H1 (cell line): ENCODE measurements around the gene EXD3. TPM values are rescaled to one million over a fixed set of nuclear protein-coding genes. Genes with fewer than 3 reads are reported as not detected.

Experiments
- CTCF ChIA-PET: fragments of 300-600 bp; sonication (Branson Sonifier 250); formaldehyde crosslinking; loops from one replicate; lab custom pipeline; 2021; ENCODE audit not compliant: partially characterized antibody; lab: Charles Lee
- POLR2A ChIA-PET: fragments of 300-600 bp; sonication (Branson Sonifier 250); formaldehyde crosslinking; loops from one replicate; lab custom pipeline; 2021; ENCODE audit warnings: inconsistent platforms; ENCODE audit not compliant: partially characterized antibody; lab: Charles Lee
- DNase-seq, 2 experiments: peaks; one replicate each; pipeline versions ENCODE4 v3.0.0 to v3.0.0-alpha.2; 2010 to 2022; ENCODE audit warnings: low spot score in 2 of 2, low read depth in 1 of 2, mixed read lengths in 1 of 2
- FAIRE-seq: peaks from 2 replicates; lab custom pipeline; 2011; peaks lifted over from hg19 to GRCh38; lab: Jason Lieb, UNC
- H2AFZ ChIP-seq: 2 replicates; pipeline ENCODE4 v1.8.1; 2012; ENCODE audit warnings: low read length, inconsistent platforms
- H2AK5ac ChIP-seq: 2 replicates; pipeline ENCODE4 v1.6.1; 2013; ENCODE audit warnings: low read depth, low read length
- H2BK120ac ChIP-seq: replicated peaks from 2 replicates; pipeline ENCODE3; 2013; ENCODE audit warnings: low read depth, low read length, inconsistent platforms
- H2BK12ac ChIP-seq: 2 replicates; pipeline ENCODE4 v1.6.1; 2013; ENCODE audit warnings: low read depth, low read length
- H2BK15ac ChIP-seq: 2 replicates; pipeline ENCODE4 v1.6.1; 2013; ENCODE audit warnings: low read length
- H2BK20ac ChIP-seq: 2 replicates; pipeline ENCODE4 v1.6.1; 2013; ENCODE audit warnings: low read length
- H2BK5ac ChIP-seq: 2 replicates; pipeline ENCODE4 v1.6.1; 2013; ENCODE audit warnings: low read depth, low read length
- H3K14ac ChIP-seq: 2 replicates; pipeline ENCODE4 v1.6.1; 2013; ENCODE audit warnings: inconsistent platforms; ENCODE audit not compliant: insufficient read length
- H3K18ac ChIP-seq: 2 replicates; pipeline ENCODE4 v1.6.1; 2013; ENCODE audit warnings: low read length; ENCODE audit errors: extremely low read depth
- H3K23ac ChIP-seq: 2 replicates; pipeline ENCODE4 v1.6.1; 2013; ENCODE audit warnings: inconsistent platforms; ENCODE audit not compliant: insufficient read length
- H3K23me2 ChIP-seq: 2 replicates; pipeline ENCODE4 v1.6.1; 2013; ENCODE audit warnings: low read depth, low read length
- H3K27ac ChIP-seq: 2 replicates; pipeline ENCODE4 v1.6.1; 2011; ENCODE audit warnings: low read depth, low read length, inconsistent platforms
- H3K27me3 ChIP-seq, 4 experiments: replicated peaks in 1 of 4; 1 replicate in 1 of 4; 2 replicates in 3 of 4; pipeline versions ENCODE4 v1.6.1 to v1.8.1; 2011 to 2013; ENCODE audit warnings: low read length in 3 of 4, mild to moderate bottlenecking in 3 of 4, inconsistent platforms in 2 of 4, mixed read lengths in 2 of 4, moderate library complexity in 1 of 4; ENCODE audit not compliant: control insufficient read depth in 3 of 4, insufficient read depth in 3 of 4; ENCODE audit errors: extremely low read depth in 1 of 4
- H3K36me3 ChIP-seq, 4 experiments: 2 replicates each; pipeline versions ENCODE4 v1.6.1 to v1.8.1; 2011 to 2013; ENCODE audit warnings: mild to moderate bottlenecking in 4 of 4, low read length in 3 of 4, moderate library complexity in 2 of 4, control low read depth in 1 of 4, inconsistent platforms in 1 of 4; ENCODE audit not compliant: insufficient read depth in 4 of 4, control insufficient read depth in 2 of 4
- H3K4ac ChIP-seq: replicated peaks from 2 replicates; pipeline ENCODE3; 2013; ENCODE audit warnings: low read length, low read depth, mixed read lengths, inconsistent platforms; ENCODE audit not compliant: insufficient read length
- H3K4me1 ChIP-seq, 4 experiments: replicated peaks in 1 of 4; 1 replicate in 1 of 4; 2 replicates in 3 of 4; pipeline versions ENCODE4 v1.6.1 to v1.8.1; 2011 to 2013; ENCODE audit warnings: low read length in 3 of 4, inconsistent platforms in 2 of 4, mixed read lengths in 1 of 4; ENCODE audit not compliant: insufficient read depth in 4 of 4, control insufficient read depth in 3 of 4
- H3K4me2 ChIP-seq, 2 experiments: 2 replicates each; pipeline versions ENCODE4 v1.6.1 to v1.8.1; 2011 to 2013; ENCODE audit warnings: low read depth in 2 of 2, low read length in 2 of 2, control low read depth in 1 of 2, inconsistent platforms in 1 of 2, mild to moderate bottlenecking in 1 of 2; ENCODE audit not compliant: insufficient read depth in 1 of 2
- H3K4me3 ChIP-seq, 4 experiments: fragments of 200-600, 300-600 bp in 1 of 4; sonication (generic), shearing (Covaris generic), sonication (Bioruptor Twin) in 1 of 4; 2 replicates each; pipeline versions ENCODE4 v1.5.1 to v1.8.1; 2011 to 2016; ENCODE audit warnings: low read length in 4 of 4, low read depth in 3 of 4, control low read depth in 2 of 4, inconsistent platforms in 2 of 4, mild to moderate bottlenecking in 2 of 4, mixed read lengths in 1 of 4, moderate library complexity in 1 of 4; ENCODE audit not compliant: insufficient read depth in 2 of 4; ENCODE audit errors: extremely low read depth in 1 of 4
- H3K56ac ChIP-seq: replicated peaks from 2 replicates; pipeline ENCODE3; 2013; ENCODE audit warnings: low read depth, mild to moderate bottlenecking, mixed read lengths, low read length, inconsistent platforms; ENCODE audit not compliant: insufficient read length
- H3K79me1 ChIP-seq: 2 replicates; pipeline ENCODE4 v1.6.1; 2013; ENCODE audit warnings: low read depth, low read length, control low read depth
- H3K79me2 ChIP-seq, 2 experiments: 2 replicates each; pipeline versions ENCODE4 v1.6.1 to v1.8.1; 2012 to 2013; ENCODE audit warnings: low read length in 2 of 2, mild to moderate bottlenecking in 2 of 2, inconsistent platforms in 1 of 2; ENCODE audit not compliant: insufficient read depth in 2 of 2, control insufficient read depth in 1 of 2
- H3K9ac ChIP-seq, 4 experiments: replicated peaks in 1 of 4; 1 replicate in 1 of 4; 2 replicates in 3 of 4; pipeline versions ENCODE4 v1.6.1 to v1.8.1; 2011 to 2013; ENCODE audit warnings: low read depth in 3 of 4, low read length in 3 of 4, control low read depth in 2 of 4, mild to moderate bottlenecking in 2 of 4, moderate library complexity in 2 of 4, inconsistent platforms in 1 of 4; ENCODE audit errors: extremely low read depth in 1 of 4
- H3K9me3 ChIP-seq, 2 experiments: 2 replicates each; pipeline versions ENCODE4 v1.6.1 to v1.8.1; 2012 to 2013; ENCODE audit warnings: mild to moderate bottlenecking in 2 of 2, moderate library complexity in 2 of 2, control low read depth in 1 of 2, inconsistent platforms in 1 of 2, low read depth in 1 of 2, low read length in 1 of 2, mixed read lengths in 1 of 2; ENCODE audit not compliant: insufficient read depth in 2 of 2
- H4K20me1 ChIP-seq, 2 experiments: replicated peaks in 1 of 2; 2 replicates each; pipeline versions ENCODE3 to v1.8.1; 2011 to 2013; ENCODE audit warnings: inconsistent platforms in 2 of 2, low read length in 2 of 2, mild to moderate bottlenecking in 1 of 2; ENCODE audit not compliant: insufficient read depth in 2 of 2, control insufficient read depth in 1 of 2
- H4K5ac ChIP-seq: 2 replicates; pipeline ENCODE4 v1.6.1; 2013; ENCODE audit warnings: low read length, low read depth, mixed read lengths, inconsistent platforms; ENCODE audit not compliant: insufficient read length
- H4K8ac ChIP-seq: 2 replicates; pipeline ENCODE4 v1.8.0; 2013; ENCODE audit warnings: mild to moderate bottlenecking, moderate library complexity, low read length, inconsistent platforms; ENCODE audit not compliant: insufficient read depth; ENCODE audit errors: extremely low read depth
- H4K91ac ChIP-seq: replicated peaks from 2 replicates; pipeline ENCODE3; 2013; ENCODE audit warnings: low read length, mixed read lengths, inconsistent platforms; ENCODE audit not compliant: insufficient read length
- SP4 ChIP-seq: IDR thresholded peaks from 2 replicates; pipeline ENCODE4 v1.6.1; 2012; ENCODE audit warnings: low read length, inconsistent platforms
- WGBS, 2 experiments: shearing (Covaris generic) in 1 of 2; methylation state at CpG; one replicate each; pipeline versions ENCODE4 v1.1.6 to v1.1.7; 2013 to 2015; ENCODE audit warnings: low lambda C conversion rate in 2 of 2, mixed read lengths in 2 of 2, inconsistent platforms in 1 of 2, low coverage in 1 of 2, missing lambda C conversion rate in 1 of 2; ENCODE audit not compliant: insufficient replicate concordance in 2 of 2, insufficient coverage in 1 of 2, insufficient read length in 1 of 2; ENCODE audit errors: extremely low coverage in 1 of 2, missing lambda C conversion rate in 1 of 2; 5-methylcytosine and 5-hydroxymethylcytosine counted together
- polyA plus RNA-seq, 7 experiments: library from polyadenylated mRNA; depleted of rRNA in 3 of 7; stranded (reverse) in 5 of 7; unstranded in 2 of 7; fragments of >200 nt in 5 of 7; fragments of 200-250 nt in 2 of 7; gene quantifications; 1 replicate in 5 of 7; 2 replicates in 1 of 7; 4 replicates in 1 of 7; pipeline versions ENCODE4 v1.2.1 to v1.2.3, GENCODE V29; 2011 to 2013; ENCODE audit warnings: missing spikeins in 2 of 7, mixed read lengths in 2 of 7
- total RNA-seq: library from RNA; stranded (reverse); fragmentation: NEBNext Ultra II Directional; extraction: Animal tissue kit (Norgen Biotek cat#: 25700); gene quantifications from 2 replicates; pipeline ENCODE4 v1.2.1, GENCODE V29; 2021

The EXD3 gene
- total and polyA plus RNA-seq, 2 of the 8 experiments (the other 6 are each of a cell fraction or from before 2014, with no cell fraction given) = 7.2 to 9.4 TPM

- Histone ChIP-seq H4K8ac (no peak overlapping the region), H3K4me1 (no peaks in the 10 kb centered on the region), H3K4me2 (no peak overlapping the region), H3K9me3 (no peaks in the 10 kb centered on the region), H3K18ac (no peak overlapping the region), H3K23ac (no peak overlapping the region), H3K9ac (no peak overlapping the region), H2BK15ac (no peak overlapping the region), H3K79me2 (no peaks in the 10 kb centered on the region), H3K36me3 (peaks cover 6 to 37% (median 27%) of the 10 kb centered on the region in 4 experiments), H2AFZ (no peak overlapping the region), H3K79me1 (no peaks in the 10 kb centered on the region), H3K27ac (no peak overlapping the region), H3K4me3 (no peak overlapping the region), H2BK5ac (no peak overlapping the region), H3K4ac (no peak overlapping the region), H2AK5ac (no peak overlapping the region), H2BK12ac (no peak overlapping the region), H2BK20ac (no peak overlapping the region), H2BK120ac (no peak overlapping the region), H3K56ac (no peak overlapping the region), H3K27me3 (no peaks in the 10 kb centered on the region), H4K91ac (no peak overlapping the region), H3K14ac (no peak overlapping the region), H3K23me2 (no peaks in the 10 kb centered on the region), H4K5ac (no peak overlapping the region), H4K20me1 (peaks cover 4 to 9% of the 10 kb centered on the region in 2 experiments)
- TF ChIP-seq SP4 = no peak
- FAIRE-seq (no peak), DNase-seq (no peak)
- ChIA-PET CTCF (interaction anchor here (0.8 to 2.6 kb wide), 5 partner anchors 14 to 177 kb away, joined by 3 to 11 read pairs (median 3); no protein-coding TSS in a partner anchor), POLR2A (interaction anchor here (1.7 to 69.9 kb wide), 3 partner anchors 11 to 33 kb away, joined by 4 to 1462 read pairs (median 1462); partner anchors contain the start of genes CYSRT1, NDOR1, NELFB and RNF208)
- 95% methylated on average over 6 of the region's 6 CpGs; no CpG with 5 or more reads in 1 of the 2 experiments for WGBS, 2 experiments
These were observed 155.0 kb downstream of the EXD3 start for GRCh38 chr9:137267933-137268355.
